Spinal cord (tissue), 10 donors: ENCODE results near the gene CEP120. TPM values are rescaled to one million over a fixed set of nuclear protein-coding genes. Genes with fewer than 3 reads are reported as not detected.
A peak's percentile ranks its signal among the peaks of the same experiment; 100 is the strongest.
"Not testable (repeated sequence)": the region's sequence is repeated elsewhere in the genome, so short reads cannot be mapped to it uniquely, and the experiment has no call there.

ENCODE experiments used
- DNase-seq, 6 donors: peaks; one replicate each; pipeline versions ENCODE4 v3.0.0 to v3.0.0-alpha.2; 2013 to 2015; ENCODE audit warnings: low spot score in 6 of 6, low read depth in 4 of 6
- H3K27ac ChIP-seq: one replicate; pipeline ENCODE4 v1.5.1; 2013; ENCODE audit warnings: low read depth, low read length, control low read depth
- H3K27me3 ChIP-seq: one replicate; pipeline ENCODE4 v1.6.1; 2013; ENCODE audit warnings: low read length; ENCODE audit not compliant: control insufficient read depth, insufficient read depth
- H3K36me3 ChIP-seq: one replicate; pipeline ENCODE4 v1.6.1; 2013; ENCODE audit warnings: low read length; ENCODE audit not compliant: control insufficient read depth, insufficient read depth
- H3K4me1 ChIP-seq: one replicate; pipeline ENCODE4 v1.6.1; 2013; ENCODE audit warnings: low read length; ENCODE audit not compliant: control insufficient read depth, insufficient read depth
- H3K4me3 ChIP-seq: one replicate; pipeline ENCODE4 v1.5.1; 2013; ENCODE audit warnings: low read depth, low read length, control low read depth
- H3K9me3 ChIP-seq: one replicate; pipeline ENCODE4 v1.6.1; 2013; ENCODE audit warnings: low read length; ENCODE audit not compliant: control insufficient read depth, insufficient read depth
- WGBS: methylation state at CpG from one replicate; pipeline ENCODE4 v1.1.5; 2013; ENCODE audit warnings: missing lambda C conversion rate; ENCODE audit not compliant: insufficient coverage; 5-methylcytosine and 5-hydroxymethylcytosine counted together
- polyA plus RNA-seq, 2 donors: library from polyadenylated mRNA; unstranded; fragments of 120-200 nt; gene quantifications; one replicate each; pipeline ENCODE4 v1.2.1, GENCODE V29; 2013; ENCODE audit not compliant: insufficient read length in 2 of 2
- total RNA-seq, 2 donors: library from RNA; depleted of rRNA in 1 of 2; stranded (reverse); fragments of 120-200 nt in 1 of 2; fragments of >200 nt in 1 of 2; gene quantifications; one replicate each; pipeline versions ENCODE4 v1.2.3 to v1.2.4, GENCODE V29; 2013 to 2014
- donor health status: healthy.

The CEP120 gene
- total and polyA plus RNA-seq, 4 donors: 18.4 to 39.0 (median 29.1) TPM

GRCh38 chr5:123344816-123345426 lies 78.3 kb downstream of the CEP120 start:
- Histone ChIP-seq H3K9me3 (no peaks in the 10 kb centered on the region), H3K27ac (no peak overlapping the region), H3K4me1 (no peaks in the 10 kb centered on the region), H3K27me3 (no peaks in the 10 kb centered on the region), H3K36me3 (no peaks in the 10 kb centered on the region), H3K4me3 (no peak overlapping the region)
- DNase-seq: peak; percentile 23 to 87 (median 42)
- WGBS: 20% methylated on average over 1 of the region's 4 CpGs

- no peaks in the 10 kb centered on the region for H3K9me3 ChIP-seq
- H3K36me3 ChIP-seq: no peaks in the 10 kb centered on the region
- H3K27me3 ChIP-seq: no peaks in the 10 kb centered on the region
- no peak overlapping the region for H3K27ac ChIP-seq
- no peaks in the 10 kb centered on the region for H3K4me1 ChIP-seq
- H3K4me3 ChIP-seq: no peak overlapping the region
- no peak for DNase-seq
- WGBS: 75% methylated on average over 1 of the region's 2 CpGs
These were observed 82.3 kb downstream of the CEP120 start for GRCh38 chr5:123340928-123341327.

GRCh38 chr5:123308377-123308776 lies 114.8 kb downstream of the CEP120 start:
- not testable (repeated sequence) for H3K36me3 ChIP-seq, H3K4me1 ChIP-seq, H3K9me3 ChIP-seq, H3K27ac ChIP-seq, H3K27me3 ChIP-seq, H3K4me3 ChIP-seq, DNase-seq
- 97% methylated on average over 5 of the region's 9 CpGs for WGBS

GRCh38 chr5:123305751-123306150 lies 117.5 kb downstream of the CEP120 start:
- Histone ChIP-seq H3K27ac (no peak overlapping the region), H3K4me3 (no peak overlapping the region), H3K9me3 (no peaks in the 10 kb centered on the region), H3K36me3 (no peaks in the 10 kb centered on the region), H3K4me1 (no peaks in the 10 kb centered on the region), H3K27me3 (no peaks in the 10 kb centered on the region)
- 88% methylated on average over 1 of the region's 4 CpGs for WGBS
- DNase-seq: no peak

- Histone ChIP-seq H3K4me1 (no peaks in the 10 kb centered on the region), H3K27ac (no peak overlapping the region), H3K27me3 (no peaks in the 10 kb centered on the region), H3K4me3 (no peak overlapping the region), H3K9me3 (no peaks in the 10 kb centered on the region), H3K36me3 (no peaks in the 10 kb centered on the region)
- DNase-seq: no peak
These were observed 118.4 kb downstream of the CEP120 start for GRCh38 chr5:123304777-123305316.

- Histone ChIP-seq H3K36me3 (no peaks in the 10 kb centered on the region), H3K4me3 (no peak overlapping the region), H3K27me3 (no peaks in the 10 kb centered on the region), H3K9me3 (no peaks in the 10 kb centered on the region), H3K4me1 (no peaks in the 10 kb centered on the region), H3K27ac (no peak overlapping the region)
- DNase-seq: no peak
- WGBS: 89% methylated on average over 3 of the region's 3 CpGs
These were observed 119.4 kb downstream of the CEP120 start for GRCh38 chr5:123303802-123304201.

GRCh38 chr5:123300266-123300665 lies 122.9 kb downstream of the CEP120 start:
- no peak for DNase-seq

GRCh38 chr5:123299136-123299535 lies 124.1 kb downstream of the CEP120 start:
- no peak for DNase-seq
- no peak overlapping the region for H3K4me3 ChIP-seq
- H3K36me3 ChIP-seq: no peaks in the 10 kb centered on the region
- no peak overlapping the region for H3K27ac ChIP-seq
- H3K4me1 ChIP-seq: no peaks in the 10 kb centered on the region
- no peaks in the 10 kb centered on the region for H3K27me3 ChIP-seq
- WGBS: 75% methylated on average over 1 of the region's 1 CpG
- H3K9me3 ChIP-seq: no peaks in the 10 kb centered on the region

More at GRCh38 chr5:123300266-123300665, 122.9 kb downstream of the CEP120 start:
- Histone ChIP-seq H3K27me3 (no peaks in the 10 kb centered on the region), H3K27ac (no peak overlapping the region), H3K9me3 (no peaks in the 10 kb centered on the region), H3K4me3 (no peak overlapping the region), H3K36me3 (no peaks in the 10 kb centered on the region), H3K4me1 (no peaks in the 10 kb centered on the region)
- no CpG with 5 or more reads among the region's 4 CpGs for WGBS

- H3K4me3 ChIP-seq: no peak overlapping the region
- H3K4me1 ChIP-seq: no peaks in the 10 kb centered on the region
- H3K27ac ChIP-seq: no peak overlapping the region
- DNase-seq: no peak
- no peaks in the 10 kb centered on the region for H3K27me3 ChIP-seq
- H3K36me3 ChIP-seq: no peaks in the 10 kb centered on the region
- no peaks in the 10 kb centered on the region for H3K9me3 ChIP-seq
- WGBS: 100% methylated on average over 1 of the region's 2 CpGs
These were observed 124.7 kb downstream of the CEP120 start for GRCh38 chr5:123298335-123299030.

- no peaks in the 10 kb centered on the region for H3K9me3 ChIP-seq
- 67% methylated on average over 1 of the region's 1 CpG for WGBS
- no peaks in the 10 kb centered on the region for H3K36me3 ChIP-seq
- no peak for DNase-seq
- no peaks in the 10 kb centered on the region for H3K27me3 ChIP-seq
- H3K4me3 ChIP-seq: no peak overlapping the region
- no peaks in the 10 kb centered on the region for H3K4me1 ChIP-seq
- H3K27ac ChIP-seq: no peak overlapping the region
These were observed 125.3 kb downstream of the CEP120 start for GRCh38 chr5:123297866-123298265.
